ENCODE results near the gene SLC22A1. TPM values are rescaled to one million over a fixed set of nuclear protein-coding genes. Genes with fewer than 3 reads are reported as not detected.
"Not testable (repeated sequence)": the region's sequence is repeated elsewhere in the genome, so short reads cannot be mapped to it uniquely, and the experiment has no call there.

SLC22A1 gene
- total RNA-seq, 2 experiments from 2014 or later, result 0.14 to 0.89 TPM

DNA sequence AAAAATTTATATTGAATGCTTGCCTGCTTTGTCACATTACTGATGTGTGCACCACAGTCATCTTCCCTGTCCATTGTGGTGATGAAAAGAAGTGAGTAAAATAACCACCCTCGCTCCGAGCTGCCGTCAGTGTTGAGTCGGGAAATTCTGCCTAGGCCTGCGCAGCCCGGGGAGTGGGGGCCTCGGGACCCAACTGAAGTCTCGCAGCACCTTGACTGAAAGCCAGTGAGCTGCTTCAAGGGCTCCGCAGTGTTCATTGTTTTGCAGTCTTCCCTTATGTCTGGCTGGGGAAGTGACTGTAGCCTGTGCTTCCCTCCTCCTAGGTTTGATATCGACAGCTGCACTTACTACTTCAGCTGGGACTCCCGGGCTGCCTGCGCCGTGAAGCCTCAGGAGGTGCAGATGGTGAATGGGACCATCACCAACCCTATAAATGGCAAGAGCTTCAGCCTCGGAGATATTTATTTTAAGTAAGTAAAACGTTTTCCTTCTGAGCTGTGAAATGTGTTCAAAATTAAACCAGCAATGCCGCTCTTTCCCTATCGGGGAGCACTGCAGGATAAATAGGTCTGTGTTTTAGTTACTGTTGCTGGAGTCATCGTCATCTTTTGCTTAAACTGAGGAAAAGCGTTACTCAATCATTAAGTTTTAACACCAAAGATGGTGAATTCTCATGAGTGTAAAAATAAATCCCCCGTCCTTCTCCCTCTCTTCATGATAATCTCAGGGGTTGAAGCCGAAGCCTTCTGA lies 32.7 kb upstream of the SLC22A1 start:
- Mint-ChIP-seq H3K27me3 (no peaks in the 10 kb centered on the region), H3K36me3 (ENCODE audit: low read depth) (peaks cover 88% of the 10 kb centered on the region), H3K9me3 (no peaks in the 10 kb centered on the region), H3K4me3 (no peak overlapping the region), H3K4me1 (ENCODE audit: low read depth) (no peaks in the 10 kb centered on the region), H3K27ac (no peak overlapping the region)
- no peaks in the 10 kb centered on the region for H3K27me3 ChIP-seq (ENCODE audit: control insufficient read depth in 1 of 2, insufficient read depth in 2 of 2, low read length in 2 of 2)
- no peak overlapping the region for H3K4me3 ChIP-seq (ENCODE audit: low read length)
- ChIA-PET CTCF (interaction anchor here (1.2 kb wide), 2 partner anchors 49 to 367 kb away, joined by 3 to 4 read pairs; no protein-coding TSS in a partner anchor), POLR2A (no interaction called here)
- H3K36me3 ChIP-seq (ENCODE audit: insufficient read depth, low read length), result peaks cover 90% of the 10 kb centered on the region
- no peak overlapping the region for H3K27ac ChIP-seq (ENCODE audit: low read depth in 1 of 2, low read length in 2 of 2)
- no peak for ATAC-seq (ENCODE audit: poor library complexity)
- DNase-seq, result no peak
- no peak for TF ChIP-seq CTCF (IDR thresholded peaks at IDR 0.05)
- intact Hi-C loops (cut with DNase I, micrococcal nuclease), result loop anchor here in 1 of 2 experiments (5.0 kb wide), 1 partner anchor 368 kb away; no protein-coding TSS in a partner anchor
- peaks cover 3% of the 10 kb centered on the region for H3K4me1 ChIP-seq (ENCODE audit: insufficient read depth, low read length)
- H3K9me3 ChIP-seq (ENCODE audit: control insufficient read depth in 1 of 2, insufficient read depth in 1 of 2, low read length in 2 of 2), result no peaks in the 10 kb centered on the region

DNA sequence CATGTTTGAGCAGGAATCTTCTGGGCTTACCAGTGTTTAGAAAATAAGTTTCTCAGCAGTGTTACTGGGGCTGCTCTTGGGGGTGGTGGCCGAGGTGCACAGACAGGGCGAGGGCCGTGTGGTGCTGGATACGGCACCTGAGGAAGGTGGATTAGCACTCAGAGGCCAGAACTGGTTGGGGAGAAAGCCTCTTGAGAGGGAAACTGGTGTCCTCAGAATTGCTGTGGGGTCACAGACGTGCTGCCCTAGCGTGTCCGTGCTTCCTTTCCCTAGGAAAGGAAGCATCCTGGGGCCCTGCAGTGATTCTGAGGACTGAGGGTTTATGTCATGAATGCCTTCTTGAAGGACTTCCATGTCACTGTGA lies 32.1 kb upstream of the SLC22A1 start:
- ChIA-PET POLR2A (no interaction called here), CTCF (interaction anchor here (1.2 kb wide), 1 partner anchor 48 kb away, joined by 3 read pairs; no protein-coding TSS in a partner anchor)
- no peak for TF ChIP-seq CTCF (IDR thresholded peaks at IDR 0.05)
- Histone ChIP-seq H3K9me3 (ENCODE audit: control insufficient read depth in 1 of 2, insufficient read depth in 1 of 2, low read length in 2 of 2) (no peaks in the 10 kb centered on the region), H3K4me1 (ENCODE audit: insufficient read depth, low read length) (peaks cover 3% of the 10 kb centered on the region), H3K4me3 (ENCODE audit: low read length) (no peak overlapping the region), H3K36me3 (ENCODE audit: insufficient read depth, low read length) (peaks cover 89% of the 10 kb centered on the region), H3K27ac (ENCODE audit: low read depth in 1 of 2, low read length in 2 of 2) (no peak overlapping the region), H3K27me3 (ENCODE audit: control insufficient read depth in 1 of 2, insufficient read depth in 2 of 2, low read length in 2 of 2) (no peaks in the 10 kb centered on the region)
- Mint-ChIP-seq H3K4me1 (ENCODE audit: low read depth) (no peaks in the 10 kb centered on the region), H3K27me3 (no peaks in the 10 kb centered on the region), H3K36me3 (ENCODE audit: low read depth) (peaks cover 88% of the 10 kb centered on the region), H3K4me3 (no peak overlapping the region), H3K27ac (no peak overlapping the region), H3K9me3 (no peaks in the 10 kb centered on the region)
- intact Hi-C loops (cut with DNase I, micrococcal nuclease), result loop anchor here in 1 of 2 experiments (5.0 kb wide), 1 partner anchor 368 kb away; no protein-coding TSS in a partner anchor
- ATAC-seq (ENCODE audit: poor library complexity) (no peak), DNase-seq (no peak)

GRCh38 chr6:160090442-160091239 lies 31.0 kb upstream of the SLC22A1 start:
- CTCF ChIA-PET, result not testable (repeated sequence)

DNA sequence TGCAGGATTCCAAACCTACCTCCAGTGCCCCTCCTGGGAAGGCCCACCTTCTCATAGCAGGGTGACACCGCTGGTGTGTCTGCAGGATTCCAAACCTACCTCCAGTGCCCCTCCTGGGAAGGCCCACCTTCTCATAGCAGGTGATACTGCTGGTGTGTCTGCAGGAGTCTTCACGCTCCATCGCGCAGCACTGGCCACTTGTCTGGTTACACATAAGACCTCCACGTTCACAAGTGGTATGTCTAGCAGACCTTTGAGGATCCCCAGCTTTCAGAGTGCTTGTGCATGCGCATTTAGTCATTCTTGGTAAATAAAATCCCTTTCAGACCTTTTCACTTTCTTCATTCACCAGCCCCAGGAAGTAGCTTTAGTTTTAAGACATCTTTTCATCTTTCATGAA lies 29.4 kb upstream of the SLC22A1 start:
- DNase-seq; H3K9me3 Mint-ChIP-seq; CTCF ChIA-PET; H3K4me3 ChIP-seq (ENCODE audit: low read length); H3K4me1 Mint-ChIP-seq (ENCODE audit: low read depth); intact Hi-C loops (cut with DNase I, micrococcal nuclease); H3K27me3 Mint-ChIP-seq; H3K27ac Mint-ChIP-seq; H3K4me1 ChIP-seq (ENCODE audit: insufficient read depth, low read length); H3K27ac ChIP-seq (ENCODE audit: low read depth in 1 of 2, low read length in 2 of 2); H3K9me3 ChIP-seq (ENCODE audit: control insufficient read depth in 1 of 2, insufficient read depth in 1 of 2, low read length in 2 of 2); H3K27me3 ChIP-seq (ENCODE audit: control insufficient read depth in 1 of 2, insufficient read depth in 2 of 2, low read length in 2 of 2); H3K4me3 Mint-ChIP-seq; POLR2A ChIA-PET; ATAC-seq (ENCODE audit: poor library complexity): not testable (repeated sequence)
- peaks cover 89% of the 10 kb centered on the region for H3K36me3 ChIP-seq (ENCODE audit: insufficient read depth, low read length)
- H3K36me3 Mint-ChIP-seq (ENCODE audit: low read depth), result peaks cover 87% of the 10 kb centered on the region

More at GRCh38 chr6:160090442-160091239, 31.0 kb upstream of the SLC22A1 start:
- H3K36me3 ChIP-seq (ENCODE audit: insufficient read depth, low read length), result peaks cover 88% of the 10 kb centered on the region
- ATAC-seq (ENCODE audit: poor library complexity); H3K9me3 ChIP-seq (ENCODE audit: control insufficient read depth in 1 of 2, insufficient read depth in 1 of 2, low read length in 2 of 2); H3K27me3 Mint-ChIP-seq; H3K4me1 Mint-ChIP-seq (ENCODE audit: low read depth); H3K4me3 Mint-ChIP-seq; H3K27me3 ChIP-seq (ENCODE audit: control insufficient read depth in 1 of 2, insufficient read depth in 2 of 2, low read length in 2 of 2); H3K4me3 ChIP-seq (ENCODE audit: low read length); H3K4me1 ChIP-seq (ENCODE audit: insufficient read depth, low read length); H3K27ac ChIP-seq (ENCODE audit: low read depth in 1 of 2, low read length in 2 of 2); H3K27ac Mint-ChIP-seq; POLR2A ChIA-PET; intact Hi-C loops (cut with DNase I, micrococcal nuclease); DNase-seq; H3K9me3 Mint-ChIP-seq: not testable (repeated sequence)
- H3K36me3 Mint-ChIP-seq (ENCODE audit: low read depth), result peaks cover 86% of the 10 kb centered on the region

All from CD4-positive, alpha-beta T cell (primary cell).